Subcutaneous abdominal adipose tissue (tissue), 5 donors: ENCODE measurements around the gene FOXQ1.

ENCODE experiments used
- H3K27ac ChIP-seq: one replicate; pipeline ENCODE4 v1.7.0; 2013; ENCODE audit warnings: low read depth, mild to moderate bottlenecking, inconsistent platforms, low read length, moderate library complexity
- H3K27me3 ChIP-seq, 5 donors: one replicate each; pipeline ENCODE4 v1.7.0; 2013; ENCODE audit warnings: low read length in 5 of 5, inconsistent platforms in 1 of 5; ENCODE audit not compliant: control insufficient read depth in 5 of 5, insufficient read depth in 4 of 5
- H3K36me3 ChIP-seq, 5 donors: one replicate each; pipeline ENCODE4 v1.7.0; 2013; ENCODE audit warnings: low read length in 5 of 5; ENCODE audit not compliant: control insufficient read depth in 5 of 5, insufficient read depth in 5 of 5
- H3K4me1 ChIP-seq, 5 donors: one replicate each; pipeline ENCODE4 v1.7.0; 2013; ENCODE audit warnings: low read length in 5 of 5, mild to moderate bottlenecking in 3 of 5, moderate library complexity in 1 of 5; ENCODE audit not compliant: control insufficient read depth in 5 of 5, insufficient read depth in 5 of 5
- H3K4me3 ChIP-seq, 5 donors: one replicate each; pipeline ENCODE4 v1.7.0; 2013; ENCODE audit warnings: low read length in 5 of 5, low read depth in 1 of 5
- H3K9ac ChIP-seq, 5 donors: one replicate each; pipeline ENCODE4 v1.7.0; 2013; ENCODE audit warnings: low read length in 5 of 5, mild to moderate bottlenecking in 4 of 5, moderate library complexity in 3 of 5
- H3K9me3 ChIP-seq, 5 donors: one replicate each; pipeline ENCODE4 v1.7.0; 2013; ENCODE audit warnings: low read length in 5 of 5; ENCODE audit not compliant: control insufficient read depth in 5 of 5
- donor health status: healthy.
- donor health status: healthy.
- donor health status: healthy.
- donor health status: healthy.
- donor health status: healthy.

The FOXQ1 gene

GRCh38 chr6:1271071-1271763 is 40.7 kb upstream of the FOXQ1 start:
- H3K4me1 ChIP-seq = no peaks in the 10 kb centered on the region
- peaks cover 0 to 3% (median 0%) of the 10 kb centered on the region in 5 donors for H3K27me3 ChIP-seq
- no peak overlapping the region for H3K4me3 ChIP-seq

GRCh38 chr6:1278061-1278720 is 33.7 kb upstream of the FOXQ1 start:
- peaks cover 0 to 17% (median 5%) of the 10 kb centered on the region in 5 donors for H3K27me3 ChIP-seq
- no peak overlapping the region for H3K9ac ChIP-seq
- H3K27ac ChIP-seq = no peak overlapping the region
- no peaks in the 10 kb centered on the region for H3K4me1 ChIP-seq
- no peaks in the 10 kb centered on the region for H3K36me3 ChIP-seq
- H3K9me3 ChIP-seq = no peaks in the 10 kb centered on the region
- no peak overlapping the region for H3K4me3 ChIP-seq

More at GRCh38 chr6:1271071-1271763, 40.7 kb upstream of the FOXQ1 start:
- H3K9ac ChIP-seq = no peak overlapping the region
- H3K36me3 ChIP-seq = no peaks in the 10 kb centered on the region
- peaks cover 0 to 6% (median 3%) of the 10 kb centered on the region in 5 donors for H3K9me3 ChIP-seq
- no peak overlapping the region for H3K27ac ChIP-seq

DNA sequence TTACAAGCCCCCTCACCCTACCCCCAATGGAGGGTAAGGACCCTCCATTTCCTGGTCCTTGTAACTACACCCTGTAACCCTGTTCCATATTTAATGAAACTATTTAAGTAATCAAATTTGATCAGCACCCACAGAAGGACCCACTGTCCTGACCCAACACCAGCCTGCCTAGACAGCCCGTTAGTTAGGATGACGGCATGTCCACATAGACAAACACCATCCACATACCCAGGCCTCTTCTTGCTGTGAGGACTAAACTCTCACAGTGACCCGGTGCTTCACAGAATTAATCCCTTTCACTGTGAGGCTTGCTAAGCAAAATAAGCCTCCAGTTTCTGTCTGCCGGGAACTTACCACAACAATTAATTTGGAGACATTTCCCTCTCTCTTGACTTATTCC is 32.8 kb upstream of the FOXQ1 start:
- Histone ChIP-seq H3K36me3 (no peaks in the 10 kb centered on the region), H3K4me3 (no peak overlapping the region), H3K9me3 (no peaks in the 10 kb centered on the region), H3K27me3 (peaks cover 0 to 17% (median 5%) of the 10 kb centered on the region in 5 donors), H3K27ac (no peak overlapping the region), H3K9ac (no peak overlapping the region), H3K4me1 (no peaks in the 10 kb centered on the region)

DNA sequence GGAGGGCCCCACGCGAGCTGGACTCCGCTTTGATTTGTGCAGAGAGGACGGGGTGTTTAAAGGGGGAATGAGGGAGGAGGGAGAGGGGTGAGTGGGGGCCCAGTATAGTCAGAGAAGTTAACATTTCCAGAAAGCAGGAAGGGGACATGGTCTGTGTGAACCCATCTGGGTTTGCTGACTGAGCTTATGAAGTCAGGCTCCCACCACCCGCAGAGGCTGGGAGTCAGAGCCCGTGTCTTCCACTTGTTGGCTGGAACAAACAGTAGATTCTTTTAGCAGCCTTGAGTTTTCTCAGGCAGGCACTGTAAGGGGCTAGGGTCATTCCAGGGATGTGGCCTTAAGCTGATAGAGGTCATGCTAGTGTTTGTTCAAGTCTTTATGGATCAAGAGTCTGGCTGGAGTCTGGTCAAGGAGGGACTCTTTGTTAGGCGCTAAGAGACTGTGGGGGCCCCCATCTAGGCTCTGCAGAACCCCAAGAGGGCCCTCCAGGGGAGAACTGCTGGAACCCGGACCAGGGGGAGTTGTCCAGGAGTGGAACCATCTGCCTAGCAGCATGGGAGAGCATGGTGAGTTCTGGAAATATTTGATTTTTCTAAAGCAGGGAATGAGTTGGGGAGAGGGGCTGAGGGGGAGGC is 31.1 kb upstream of the FOXQ1 start:
- Histone ChIP-seq H3K4me3 (no peak overlapping the region), H3K4me1 (peaks cover 0 to 5% (median 0%) of the 10 kb centered on the region in 5 donors), H3K9ac (no peak overlapping the region), H3K9me3 (no peaks in the 10 kb centered on the region), H3K27ac (no peak overlapping the region), H3K36me3 (no peaks in the 10 kb centered on the region), H3K27me3 (peaks cover 0 to 17% (median 5%) of the 10 kb centered on the region in 5 donors)

GRCh38 chr6:1281746-1282145 is 30.2 kb upstream of the FOXQ1 start:
- H3K36me3 ChIP-seq = no peaks in the 10 kb centered on the region
- no peaks in the 10 kb centered on the region for H3K9me3 ChIP-seq
- H3K4me1 ChIP-seq = peaks cover 0 to 7% (median 0%) of the 10 kb centered on the region in 5 donors
- H3K9ac ChIP-seq = no peak overlapping the region
- H3K4me3 ChIP-seq = no peak overlapping the region
- peaks cover 0 to 17% (median 5%) of the 10 kb centered on the region in 5 donors for H3K27me3 ChIP-seq
- no peak overlapping the region for H3K27ac ChIP-seq

DNA sequence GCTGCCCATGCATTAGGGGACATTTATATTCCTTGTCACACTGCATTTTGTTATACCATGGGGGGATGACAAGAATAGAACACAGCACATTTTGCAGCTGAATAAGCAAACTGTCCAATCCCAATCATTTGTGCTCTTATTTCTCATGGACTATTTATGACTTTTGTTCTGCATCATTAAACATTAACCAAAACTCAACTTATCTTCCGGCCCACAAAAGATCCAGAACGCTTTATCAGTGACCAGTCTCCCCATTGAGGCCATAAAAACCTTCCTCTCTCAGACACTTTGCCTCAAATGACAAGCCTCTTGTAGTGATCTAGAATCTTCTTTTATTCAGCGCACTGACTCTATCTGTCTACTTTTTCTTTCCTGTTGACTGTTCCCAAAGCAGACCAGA is 28.4 kb upstream of the FOXQ1 start:
- Histone ChIP-seq H3K9ac (no peak overlapping the region), H3K4me1 (peaks cover 0 to 7% (median 0%) of the 10 kb centered on the region in 5 donors), H3K36me3 (no peaks in the 10 kb centered on the region), H3K4me3 (no peak overlapping the region), H3K27me3 (peaks cover 0 to 17% (median 4%) of the 10 kb centered on the region in 5 donors), H3K27ac (no peak overlapping the region), H3K9me3 (no peaks in the 10 kb centered on the region)

DNA sequence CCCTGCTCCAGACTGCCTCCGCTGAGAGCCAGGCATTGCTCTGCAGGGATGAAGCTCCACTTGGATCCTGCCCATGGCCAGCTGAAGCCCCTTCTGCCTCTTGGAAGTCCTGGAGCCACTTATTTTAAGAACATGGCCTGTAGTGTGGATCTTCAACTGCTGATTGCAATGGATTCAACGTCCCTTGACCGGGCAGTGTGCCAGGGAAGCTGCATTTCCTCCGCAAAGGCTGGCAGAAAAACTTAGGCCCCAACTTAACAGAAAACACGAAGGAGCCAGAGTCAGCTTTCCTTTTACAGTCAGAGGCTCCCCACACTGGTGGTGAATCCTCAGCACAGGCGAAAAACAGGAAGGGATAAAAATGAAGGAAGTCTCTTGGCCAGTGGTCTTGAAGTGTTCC is 26.3 kb upstream of the FOXQ1 start:
- H3K4me1 ChIP-seq = peaks cover 0 to 7% (median 0%) of the 10 kb centered on the region in 5 donors
- H3K9ac ChIP-seq = no peak overlapping the region
- no peak overlapping the region for H3K27ac ChIP-seq
- no peaks in the 10 kb centered on the region for H3K9me3 ChIP-seq
- H3K36me3 ChIP-seq = no peaks in the 10 kb centered on the region
- H3K4me3 ChIP-seq = no peak overlapping the region
- H3K27me3 ChIP-seq = peaks cover 0 to 10% (median 3%) of the 10 kb centered on the region in 5 donors

DNA sequence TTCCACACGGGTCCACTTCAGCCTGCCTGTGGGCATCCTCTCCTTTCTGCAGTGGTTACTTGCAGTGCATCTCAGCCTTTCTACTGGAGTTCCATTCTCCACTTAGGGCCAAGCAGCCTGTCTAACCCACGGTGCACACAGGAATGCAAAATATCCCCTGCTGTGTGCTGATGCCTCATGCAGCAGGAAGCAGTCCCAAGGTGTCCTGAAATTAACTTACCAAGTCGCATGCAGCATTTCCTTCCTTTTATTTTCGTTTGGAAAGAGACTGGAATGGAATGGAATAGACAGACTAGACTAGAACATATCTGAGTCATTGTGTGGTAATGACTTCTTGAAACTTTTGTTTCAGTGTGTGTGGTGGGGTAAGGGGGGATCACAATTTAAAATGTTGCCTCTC is 25.9 kb upstream of the FOXQ1 start:
- no peak overlapping the region for H3K4me3 ChIP-seq
- H3K9ac ChIP-seq = no peak overlapping the region
- H3K4me1 ChIP-seq = peaks cover 0 to 7% (median 0%) of the 10 kb centered on the region in 5 donors
- H3K36me3 ChIP-seq = no peaks in the 10 kb centered on the region
- no peaks in the 10 kb centered on the region for H3K9me3 ChIP-seq
- peaks cover 0 to 10% (median 3%) of the 10 kb centered on the region in 5 donors for H3K27me3 ChIP-seq
- no peak overlapping the region for H3K27ac ChIP-seq

- Histone ChIP-seq H3K36me3 (no peaks in the 10 kb centered on the region), H3K9me3 (no peaks in the 10 kb centered on the region), H3K9ac (no peak overlapping the region), H3K27me3 (peaks cover 0 to 3% (median 2%) of the 10 kb centered on the region in 5 donors), H3K4me1 (peaks cover 0 to 7% (median 0%) of the 10 kb centered on the region in 5 donors), H3K4me3 (no peak overlapping the region), H3K27ac (no peak overlapping the region)
These were observed 24.8 kb upstream of the FOXQ1 start for GRCh38 chr6:1287103-1287591.

- H3K4me3 ChIP-seq = no peak overlapping the region
- H3K9me3 ChIP-seq = no peaks in the 10 kb centered on the region
- H3K36me3 ChIP-seq = no peaks in the 10 kb centered on the region
- no peak overlapping the region for H3K9ac ChIP-seq
- H3K27me3 ChIP-seq = peaks cover 0 to 10% (median 3%) of the 10 kb centered on the region in 5 donors
- H3K4me1 ChIP-seq = peaks cover 0 to 7% (median 0%) of the 10 kb centered on the region in 5 donors
- H3K27ac ChIP-seq = no peak overlapping the region
These were observed 21.8 kb upstream of the FOXQ1 start for GRCh38 chr6:1290086-1290485.
